KMS-11 (cell line): ENCODE results near the gene ITGA4.
A peak's percentile ranks its signal among the peaks of the same experiment; 100 is the strongest.

Source experiments
- H2AFZ ChIP-seq: fragments of 200-600 bp; sonication (generic); 2 replicates; pipeline ENCODE4 v1.6.1; 2016; ENCODE audit warnings: antibody characterized with exemption, mixed run types, low read depth
- H3K27ac ChIP-seq: fragments of 200-600 bp; sonication (generic); 2 replicates; pipeline ENCODE4 v1.6.1; 2016; ENCODE audit warnings: mild to moderate bottlenecking, mixed run types
- H3K27me3 ChIP-seq: fragments of 200-600 bp; sonication (generic); 2 replicates; pipeline ENCODE4 v1.6.1; 2017; ENCODE audit warnings: mild to moderate bottlenecking, low read depth, mixed run types, moderate library complexity; ENCODE audit not compliant: insufficient read depth
- H3K36me3 ChIP-seq: fragments of 200-600 bp; sonication (generic); 2 replicates; pipeline ENCODE4 v1.6.1; 2017; ENCODE audit warnings: mild to moderate bottlenecking, mixed run types; ENCODE audit not compliant: insufficient read depth
- H3K4me1 ChIP-seq: fragments of 200-600 bp; sonication (generic); 2 replicates; pipeline ENCODE4 v1.6.1; 2016; ENCODE audit warnings: mild to moderate bottlenecking, low read depth, mixed run types; ENCODE audit not compliant: poor library complexity, severe bottlenecking
- H3K4me2 ChIP-seq: fragments of 200-600 bp; sonication (generic); 2 replicates; pipeline ENCODE4 v1.7.0; 2016; ENCODE audit warnings: mild to moderate bottlenecking, mixed run types
- H3K4me3 ChIP-seq: fragments of 200-600 bp; sonication (generic); IDR thresholded peaks from 2 replicates; pipeline ENCODE4 v1.6.1; 2017; ENCODE audit warnings: low read depth, low read length, mixed read lengths; ENCODE audit not compliant: insufficient read depth
- H3K79me2 ChIP-seq: fragments of 200-600 bp; sonication (generic); 2 replicates; pipeline ENCODE4 v1.6.1; 2016; ENCODE audit warnings: low read depth, mixed run types; ENCODE audit not compliant: insufficient read depth
- H3K9ac ChIP-seq: fragments of 200-600 bp; sonication (generic); 2 replicates; pipeline ENCODE4 v1.6.1; 2016; ENCODE audit warnings: mild to moderate bottlenecking, mixed run types
- H4K20me1 ChIP-seq: fragments of 200-600 bp; sonication (generic); 2 replicates; pipeline ENCODE4 v1.6.1; 2016; ENCODE audit warnings: mild to moderate bottlenecking, mixed run types; ENCODE audit not compliant: insufficient read depth
- TF ChIP-seq, protein P1 (sequence below): fragments of 200-600 bp; sonication (generic); conservative IDR thresholded peaks from 2 replicates; pipeline ENCODE4 v1.6.1; 2017; ENCODE audit warnings: low read depth, mild to moderate bottlenecking, antibody characterized with exemption, low read length, moderate library complexity, mixed read lengths

Gene ITGA4

DNA sequence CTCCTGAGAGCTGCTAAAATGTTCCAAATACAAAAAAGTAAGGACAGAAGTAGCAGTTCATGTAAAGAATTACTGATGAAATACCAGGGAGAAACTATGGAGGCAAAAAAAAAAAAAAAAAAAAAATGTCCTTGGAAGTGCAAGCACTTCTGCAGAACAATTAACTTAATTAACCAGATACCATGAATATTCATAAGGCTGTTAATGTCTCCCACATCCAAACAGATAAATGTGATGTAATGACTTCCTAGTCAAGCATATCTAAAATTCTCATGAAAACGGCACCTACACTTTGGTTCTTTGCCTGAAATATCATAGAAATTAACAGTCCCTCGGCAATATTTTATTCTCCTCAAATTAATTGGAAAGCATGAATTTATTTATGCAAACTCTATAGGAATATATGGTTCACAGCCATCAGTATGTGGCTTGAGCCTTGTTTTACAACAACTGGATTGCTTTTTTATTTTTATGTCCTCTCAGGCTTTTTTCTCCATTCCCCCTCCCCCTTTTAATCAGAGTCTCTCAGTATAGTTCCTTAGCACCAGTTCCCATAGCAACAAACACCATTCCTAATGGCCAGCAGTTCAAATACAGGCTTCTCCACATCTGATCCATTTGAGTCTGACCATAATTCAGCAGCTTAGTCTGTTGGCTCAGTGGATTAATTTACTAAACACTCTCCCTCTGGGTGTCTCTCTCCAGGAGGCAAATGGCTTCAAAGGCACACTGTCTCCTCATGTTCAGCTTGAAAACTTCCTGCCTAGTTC, 97.1 kb downstream of the ITGA4 start:
- no peaks in the 10 kb centered on the region for H4K20me1 ChIP-seq
- no peak overlapping the region for H3K27ac ChIP-seq
- H3K79me2 ChIP-seq, result no peaks in the 10 kb centered on the region
- TF ChIP-seq, protein P1, sequence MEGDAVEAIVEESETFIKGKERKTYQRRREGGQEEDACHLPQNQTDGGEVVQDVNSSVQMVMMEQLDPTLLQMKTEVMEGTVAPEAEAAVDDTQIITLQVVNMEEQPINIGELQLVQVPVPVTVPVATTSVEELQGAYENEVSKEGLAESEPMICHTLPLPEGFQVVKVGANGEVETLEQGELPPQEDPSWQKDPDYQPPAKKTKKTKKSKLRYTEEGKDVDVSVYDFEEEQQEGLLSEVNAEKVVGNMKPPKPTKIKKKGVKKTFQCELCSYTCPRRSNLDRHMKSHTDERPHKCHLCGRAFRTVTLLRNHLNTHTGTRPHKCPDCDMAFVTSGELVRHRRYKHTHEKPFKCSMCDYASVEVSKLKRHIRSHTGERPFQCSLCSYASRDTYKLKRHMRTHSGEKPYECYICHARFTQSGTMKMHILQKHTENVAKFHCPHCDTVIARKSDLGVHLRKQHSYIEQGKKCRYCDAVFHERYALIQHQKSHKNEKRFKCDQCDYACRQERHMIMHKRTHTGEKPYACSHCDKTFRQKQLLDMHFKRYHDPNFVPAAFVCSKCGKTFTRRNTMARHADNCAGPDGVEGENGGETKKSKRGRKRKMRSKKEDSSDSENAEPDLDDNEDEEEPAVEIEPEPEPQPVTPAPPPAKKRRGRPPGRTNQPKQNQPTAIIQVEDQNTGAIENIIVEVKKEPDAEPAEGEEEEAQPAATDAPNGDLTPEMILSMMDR, result no peak
- H2AFZ ChIP-seq, result no peak overlapping the region
- H3K36me3 ChIP-seq, result no peaks in the 10 kb centered on the region
- H3K4me1 ChIP-seq, result no peaks in the 10 kb centered on the region
- H3K9ac ChIP-seq, result no peak overlapping the region
- no peaks in the 10 kb centered on the region for H3K27me3 ChIP-seq
- no peak overlapping the region for H3K4me3 ChIP-seq
- H3K4me2 ChIP-seq, result no peak overlapping the region

DNA sequence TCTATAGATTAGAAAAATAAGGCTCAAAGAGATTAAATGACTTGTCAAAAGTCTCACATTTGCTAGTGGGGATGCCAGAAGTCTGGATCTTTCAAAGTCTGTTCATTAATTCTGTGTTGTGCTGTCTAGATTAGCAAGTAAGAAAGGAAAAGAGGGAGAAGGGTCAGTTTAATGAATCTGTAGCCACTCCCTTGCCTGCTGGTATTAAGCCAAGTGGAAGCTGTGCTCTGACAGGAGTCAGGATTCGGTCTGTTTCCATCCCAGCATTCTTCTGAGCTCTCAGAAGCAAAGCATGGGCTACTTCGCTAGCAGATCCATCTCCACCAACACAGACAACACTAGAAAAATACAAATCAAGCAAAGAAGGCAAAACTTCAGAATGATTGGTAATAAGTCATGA, 101.2 kb downstream of the ITGA4 start:
- no peaks in the 10 kb centered on the region for H3K27me3 ChIP-seq
- H3K9ac ChIP-seq, result no peak overlapping the region
- no peak overlapping the region for H3K4me2 ChIP-seq
- no peaks in the 10 kb centered on the region for H4K20me1 ChIP-seq
- no peak overlapping the region for H3K4me3 ChIP-seq
- H3K36me3 ChIP-seq, result no peaks in the 10 kb centered on the region
- no peaks in the 10 kb centered on the region for H3K79me2 ChIP-seq
- H3K4me1 ChIP-seq, result peaks cover 14% of the 10 kb centered on the region
- no peak overlapping the region for H2AFZ ChIP-seq
- no peak overlapping the region for H3K27ac ChIP-seq
- TF ChIP-seq, protein P1, result no peak

DNA sequence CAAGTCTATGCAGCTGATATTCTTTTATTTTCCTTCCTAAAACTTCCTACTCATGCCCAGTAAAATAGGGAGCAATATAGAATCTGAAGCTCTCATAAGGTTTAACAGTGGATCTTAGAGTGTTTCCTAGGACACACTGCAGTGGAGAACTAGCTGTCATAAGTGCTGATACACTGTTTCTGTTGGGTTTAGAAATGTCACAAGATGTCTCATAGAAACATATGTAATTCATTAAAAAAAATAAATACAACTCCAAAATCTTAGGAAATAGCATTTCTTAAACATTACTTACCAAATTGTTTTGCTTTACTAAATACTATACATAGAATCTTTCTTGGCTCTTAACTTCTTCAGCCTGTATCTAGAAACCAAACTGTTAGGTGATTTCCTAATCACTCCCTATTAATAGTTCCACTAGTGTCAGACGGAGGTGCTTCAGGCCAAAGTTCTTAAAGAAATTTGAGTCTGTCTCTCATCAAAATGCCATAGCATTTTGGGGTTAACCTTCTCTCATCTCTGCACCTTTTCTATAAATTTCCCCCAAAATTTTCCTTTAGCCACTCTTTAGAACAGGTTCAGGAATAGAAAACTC, 106.0 kb downstream of the ITGA4 start:
- H3K9ac ChIP-seq, result no peak overlapping the region
- peaks cover 28% of the 10 kb centered on the region for H3K4me1 ChIP-seq
- no peak overlapping the region for H3K4me3 ChIP-seq
- no peaks in the 10 kb centered on the region for H3K36me3 ChIP-seq
- TF ChIP-seq, protein P1, result no peak
- H3K4me2 ChIP-seq, result peak overlapping the region; percentile 18
- H3K79me2 ChIP-seq, result no peaks in the 10 kb centered on the region
- H4K20me1 ChIP-seq, result no peaks in the 10 kb centered on the region
- peak overlapping the region; percentile 4; the same call in 1 of the 2 replicates for H3K27ac ChIP-seq
- no peaks in the 10 kb centered on the region for H3K27me3 ChIP-seq
- no peak overlapping the region for H2AFZ ChIP-seq

DNA sequence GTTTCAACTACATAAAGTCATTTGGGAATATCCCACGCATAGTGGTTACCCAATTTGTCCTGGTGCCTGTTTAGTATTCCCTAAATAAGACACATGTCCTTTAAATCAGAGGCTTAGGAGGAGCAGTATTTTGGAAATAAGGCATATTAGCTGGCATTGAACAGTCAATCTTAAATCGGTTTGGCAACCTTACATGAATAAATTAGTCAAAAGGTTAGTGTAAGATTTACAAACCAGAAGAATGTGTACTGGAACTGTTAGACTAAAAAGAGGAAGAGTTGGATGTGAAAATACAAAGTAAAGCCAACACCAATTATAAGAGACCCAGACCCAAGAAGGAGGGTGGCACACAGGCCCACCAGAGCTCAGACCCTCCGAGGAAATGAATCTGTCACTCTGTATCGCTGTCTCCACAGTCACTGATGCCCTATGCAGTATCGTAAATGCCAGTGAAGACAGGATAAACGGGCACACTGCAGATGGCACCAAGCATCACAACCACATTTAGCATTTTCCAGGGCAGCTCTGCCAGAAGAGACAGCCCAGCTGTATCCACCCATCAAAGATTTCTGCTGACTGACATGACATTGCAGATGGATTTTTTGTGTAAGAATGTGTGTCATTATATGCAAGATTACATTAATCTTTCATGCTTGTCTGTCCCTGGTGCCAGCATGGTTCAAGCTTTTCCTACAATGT, 109.3 kb downstream of the ITGA4 start:
- TF ChIP-seq, protein P1, result no peak
- no peak overlapping the region for H3K9ac ChIP-seq
- no peaks in the 10 kb centered on the region for H3K36me3 ChIP-seq
- no peaks in the 10 kb centered on the region for H3K27me3 ChIP-seq
- no peaks in the 10 kb centered on the region for H4K20me1 ChIP-seq
- H3K4me1 ChIP-seq, result peaks cover 28% of the 10 kb centered on the region
- no peak overlapping the region for H3K4me3 ChIP-seq
- no peak overlapping the region for H3K4me2 ChIP-seq
- no peak overlapping the region for H3K27ac ChIP-seq
- H3K79me2 ChIP-seq, result no peaks in the 10 kb centered on the region
- H2AFZ ChIP-seq, result no peak overlapping the region
